GM21723 (cell line): ENCODE results near the gene RFTN1.

ENCODE experiments used
- ATAC-seq: cut with Tn5 transposase; IDR thresholded peaks from one replicate; pipeline ENCODE4 v1.9.1; 2021; ENCODE audit warnings: mild to moderate bottlenecking, moderate library complexity; ENCODE audit not compliant: unreplicated experiment

RFTN1 gene

GRCh38 chr3:16442730-16443129 lies 70.8 kb downstream of the RFTN1 start:
- no peak for ATAC-seq

GRCh38 chr3:16441371-16441875 lies 72.1 kb downstream of the RFTN1 start:
- no peak for ATAC-seq

DNA sequence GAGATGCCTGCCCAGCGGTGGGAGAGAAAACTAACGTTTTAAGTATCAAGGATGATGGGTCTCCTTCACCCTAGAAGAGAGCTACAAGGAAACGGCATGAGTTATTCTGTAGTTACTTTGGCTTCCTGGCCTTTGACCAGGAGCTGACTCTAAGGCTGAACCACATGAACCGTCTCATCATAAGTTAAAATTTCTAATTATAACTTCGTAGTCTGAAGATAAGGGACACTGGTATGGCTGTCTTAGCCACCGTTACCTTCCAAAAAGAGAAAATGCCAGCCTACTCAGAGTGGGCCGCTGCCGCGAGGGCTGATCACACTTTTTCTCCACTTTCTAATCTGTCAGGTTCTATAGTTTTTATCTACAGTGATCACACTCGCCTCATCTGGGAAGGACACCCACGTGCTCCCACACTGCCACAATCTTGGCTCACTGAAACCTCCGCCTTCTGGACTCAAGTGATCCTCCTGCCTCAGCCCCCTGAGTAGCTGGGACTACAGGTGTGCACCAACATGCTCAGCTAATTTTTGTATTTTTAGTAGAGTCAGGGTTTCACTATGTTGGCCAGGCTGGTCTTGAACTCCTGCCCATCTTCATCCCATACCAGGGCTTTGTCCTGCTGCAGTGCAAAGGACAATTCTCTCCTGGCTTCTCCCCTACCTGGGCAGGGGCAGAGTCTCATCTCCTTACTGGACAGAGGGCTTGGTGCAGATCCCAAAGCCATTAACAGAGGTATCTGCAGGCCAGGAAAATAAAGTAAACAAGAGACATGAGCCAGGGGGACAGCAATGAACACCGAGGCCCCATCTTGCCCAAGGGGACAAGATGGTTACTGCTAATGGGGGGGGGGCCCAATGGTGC lies 73.4 kb downstream of the RFTN1 start:
- no peak for ATAC-seq

DNA sequence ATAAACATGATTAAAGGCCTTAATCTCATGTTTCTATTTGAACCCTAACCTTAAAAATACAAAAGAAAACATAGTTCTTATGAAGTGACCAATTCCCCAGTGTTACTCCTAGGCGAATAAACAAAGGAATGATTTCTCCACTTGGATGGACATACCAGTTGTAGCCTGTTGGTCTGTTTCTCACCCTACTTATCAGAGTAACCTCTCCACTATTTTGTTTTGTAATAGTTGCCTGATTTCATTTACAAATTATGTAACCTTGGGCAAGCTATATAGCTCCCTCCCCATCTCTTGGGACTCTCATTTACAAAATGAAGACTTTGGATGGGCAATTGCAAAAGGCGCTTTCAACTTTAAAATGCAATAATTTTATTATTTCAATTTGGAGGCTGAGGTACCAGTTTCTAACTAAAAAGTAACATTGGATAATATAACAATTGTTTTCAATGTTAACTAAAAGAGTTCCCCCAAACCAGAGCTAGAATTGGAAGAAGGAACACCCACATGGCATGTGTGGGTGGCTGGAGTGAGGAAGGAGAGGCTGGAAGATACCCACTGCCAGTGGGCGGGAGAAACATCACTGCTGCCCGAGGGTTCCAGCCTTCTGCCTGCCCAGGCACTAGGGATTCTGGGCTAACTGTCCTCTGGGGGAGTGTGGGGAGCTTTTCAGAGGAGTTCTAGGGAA lies 74.2 kb downstream of the RFTN1 start:
- ATAC-seq = no peak

DNA sequence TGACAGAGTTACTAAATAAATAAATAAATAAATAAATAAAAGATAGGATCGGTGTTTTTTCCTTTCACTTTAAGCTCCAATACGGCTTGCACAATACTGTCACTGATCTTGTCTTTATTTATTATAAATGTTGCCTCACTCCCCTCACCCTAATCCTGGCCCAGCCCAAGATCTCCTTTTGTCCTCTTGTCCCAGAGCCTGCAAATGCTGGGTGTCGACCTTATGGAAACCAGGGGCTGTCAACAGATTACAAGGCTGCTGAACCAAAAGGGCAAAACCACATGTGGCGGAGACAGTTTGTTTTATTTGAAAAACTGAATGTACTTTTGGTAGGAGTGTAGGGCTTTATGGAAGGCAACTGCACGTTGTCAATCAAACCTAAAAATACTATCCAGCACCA lies 75.9 kb downstream of the RFTN1 start:
- ATAC-seq = no peak

GRCh38 chr3:16433701-16434151 lies 79.8 kb downstream of the RFTN1 start:
- ATAC-seq = peak; percentile 89

GRCh38 chr3:16432714-16433113 lies 80.8 kb downstream of the RFTN1 start:
- no peak for ATAC-seq

GRCh38 chr3:16430717-16431630 lies 82.5 kb downstream of the RFTN1 start:
- peak; percentile 55 for ATAC-seq

DNA sequence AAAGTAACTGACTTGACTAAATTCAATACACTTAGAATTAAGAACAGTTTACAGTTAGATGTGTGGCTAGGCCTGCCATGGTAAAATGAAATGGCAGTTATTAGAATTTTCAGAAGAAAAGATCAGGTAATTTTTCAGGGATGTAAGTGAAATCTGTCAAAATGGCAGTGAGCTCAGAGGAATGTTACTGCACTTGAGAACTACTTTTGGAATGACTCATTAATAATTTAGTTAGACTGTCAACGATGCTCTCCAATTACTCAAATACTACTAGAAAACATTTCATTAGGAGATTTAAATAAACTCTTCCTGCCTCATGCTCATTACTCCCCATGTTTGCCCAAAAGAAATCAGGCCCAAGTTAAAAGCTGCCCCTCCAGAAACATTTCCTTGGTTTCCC lies 84.4 kb downstream of the RFTN1 start:
- ATAC-seq = no peak

- ATAC-seq = no peak
Measured at GRCh38 chr3:16428612-16429011, 84.9 kb downstream of the RFTN1 start.

DNA sequence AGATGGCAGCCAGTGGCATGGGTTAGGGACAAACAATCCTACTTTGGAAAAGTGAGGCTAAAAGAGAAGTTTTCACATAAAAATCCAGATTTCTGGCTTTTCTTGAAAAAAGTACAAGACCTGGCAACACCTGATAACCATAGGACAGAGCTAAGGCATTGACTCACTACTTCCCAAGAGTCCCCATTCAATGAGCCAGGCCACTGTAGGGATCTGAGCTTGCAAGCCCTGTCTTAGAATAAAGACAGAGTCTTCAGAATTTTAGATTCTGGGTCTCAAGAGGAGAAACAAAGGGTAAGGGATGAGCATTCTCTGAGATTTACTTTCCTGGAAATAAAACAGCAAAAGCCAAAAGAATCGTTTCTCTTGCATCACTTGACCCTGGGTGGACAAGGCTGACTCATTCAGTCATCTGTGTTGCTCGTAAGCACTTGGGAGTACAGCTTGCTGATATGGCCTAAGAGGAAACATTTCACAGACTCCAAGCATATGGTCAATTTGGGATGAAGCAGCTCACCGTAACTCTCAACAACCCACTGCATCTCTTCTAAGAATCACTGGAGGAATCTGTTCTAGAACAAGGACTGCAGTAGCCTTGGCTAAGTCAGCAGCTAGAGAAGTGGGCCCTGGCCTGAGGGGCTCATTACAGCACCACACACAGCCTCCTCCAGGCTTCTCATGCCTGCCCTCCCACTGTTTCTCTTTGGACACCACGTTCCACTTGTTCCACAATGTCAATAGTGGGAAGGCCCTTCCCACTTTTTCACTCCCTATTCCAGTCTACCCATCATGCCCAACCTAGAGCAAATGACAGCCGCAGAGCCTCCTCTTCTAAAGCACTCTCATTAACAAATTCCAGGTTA lies 86.2 kb downstream of the RFTN1 start:
- ATAC-seq = no peak

- no peak for ATAC-seq
Measured at GRCh38 chr3:16426665-16427064, 86.8 kb downstream of the RFTN1 start.

DNA sequence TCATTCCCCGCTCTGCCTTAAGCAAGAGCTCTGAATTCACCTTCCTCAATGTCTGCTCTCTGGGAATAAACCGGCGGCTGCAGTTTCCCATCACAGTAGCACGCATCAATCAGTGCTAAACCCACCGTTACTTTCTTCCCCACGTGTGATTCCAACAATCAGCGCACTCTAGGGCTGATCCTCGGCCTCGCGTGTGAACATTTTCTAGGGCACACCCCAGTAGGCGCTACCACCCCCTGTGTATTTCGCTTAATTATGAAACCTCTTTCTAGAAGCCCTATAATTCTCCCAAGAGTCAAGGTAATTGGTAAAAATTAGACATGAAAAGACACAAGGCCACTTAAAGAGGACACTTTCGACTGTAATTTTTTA lies 87.5 kb downstream of the RFTN1 start:
- no peak for ATAC-seq

DNA sequence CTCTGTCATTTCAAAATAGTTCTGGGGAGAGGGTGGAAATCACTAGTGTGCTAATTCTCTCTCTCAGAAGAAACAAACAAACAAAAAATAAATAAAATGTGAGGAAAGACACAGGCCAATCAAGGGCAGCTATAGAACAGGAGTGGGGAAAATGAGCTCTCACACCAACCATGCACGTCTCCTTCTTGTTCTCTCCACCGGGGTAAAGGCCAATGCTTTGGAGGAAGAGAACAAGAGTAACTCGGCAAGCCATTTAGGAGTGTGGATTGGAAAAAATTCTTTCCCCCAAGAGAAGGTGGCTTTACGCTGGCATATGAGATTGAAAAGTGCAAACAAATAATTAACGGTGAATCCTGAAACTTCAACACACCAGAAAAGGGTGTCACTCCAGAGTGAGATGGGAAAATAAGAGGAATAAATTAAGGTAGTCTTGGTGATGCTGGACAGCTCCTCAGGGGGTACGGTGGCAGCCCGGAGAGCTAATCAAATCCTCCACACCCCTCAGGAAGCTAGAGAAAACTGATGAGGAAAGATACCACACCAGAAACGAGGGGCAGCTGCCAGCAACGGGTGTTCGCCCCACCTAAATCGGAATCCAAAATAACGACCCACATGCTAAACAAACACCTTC lies 88.0 kb downstream of the RFTN1 start:
- ATAC-seq = no peak

- peak; percentile 59 for ATAC-seq
Measured at GRCh38 chr3:16423947-16424673, 89.4 kb downstream of the RFTN1 start.

DNA sequence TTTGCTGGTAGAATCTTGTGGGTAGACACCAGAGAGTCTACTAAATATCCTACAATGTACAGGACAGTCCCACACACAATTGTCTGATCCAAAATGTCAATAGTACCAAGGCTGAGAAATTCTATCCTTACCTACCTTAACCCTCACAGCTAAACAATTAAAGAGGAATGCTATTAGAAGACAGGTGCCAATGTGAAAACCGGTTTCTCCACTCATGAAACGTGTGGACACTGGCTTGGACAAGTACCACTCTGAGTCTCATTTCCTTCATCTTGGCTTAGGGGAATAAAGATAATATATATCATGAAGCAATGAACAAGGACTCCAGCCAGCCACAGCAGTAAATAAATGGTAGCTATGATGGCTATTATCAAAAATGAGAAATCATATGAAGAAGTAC lies 90.2 kb downstream of the RFTN1 start:
- no peak for ATAC-seq

DNA sequence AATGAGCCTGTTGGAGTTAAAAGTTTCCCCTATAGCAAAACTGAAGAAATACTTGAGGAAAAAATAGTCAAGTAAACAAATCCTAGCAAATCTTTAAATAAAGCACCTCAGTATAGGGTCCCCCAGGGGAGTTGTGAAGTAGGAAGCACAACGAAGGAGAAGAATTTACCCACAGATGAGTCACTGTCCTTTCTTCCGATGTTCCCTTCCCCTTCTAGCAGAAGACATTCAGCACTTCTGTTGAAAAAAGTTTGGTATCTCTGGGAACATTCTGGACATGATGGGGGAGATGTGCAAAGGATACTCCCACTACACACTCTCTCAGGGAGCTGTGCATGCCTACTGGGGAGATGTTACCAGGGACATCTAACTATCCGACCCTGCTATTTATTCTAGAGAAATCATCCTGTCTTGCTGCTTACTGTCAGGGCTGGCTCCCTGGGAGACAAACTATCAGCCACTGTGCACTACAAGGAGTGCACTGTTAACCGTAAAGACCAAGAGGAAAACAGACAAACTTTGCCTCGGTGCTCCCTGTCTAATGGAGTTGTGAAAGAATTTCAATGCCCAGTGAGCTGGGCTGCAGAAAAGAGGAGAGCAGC lies 93.8 kb downstream of the RFTN1 start:
- no peak for ATAC-seq

DNA sequence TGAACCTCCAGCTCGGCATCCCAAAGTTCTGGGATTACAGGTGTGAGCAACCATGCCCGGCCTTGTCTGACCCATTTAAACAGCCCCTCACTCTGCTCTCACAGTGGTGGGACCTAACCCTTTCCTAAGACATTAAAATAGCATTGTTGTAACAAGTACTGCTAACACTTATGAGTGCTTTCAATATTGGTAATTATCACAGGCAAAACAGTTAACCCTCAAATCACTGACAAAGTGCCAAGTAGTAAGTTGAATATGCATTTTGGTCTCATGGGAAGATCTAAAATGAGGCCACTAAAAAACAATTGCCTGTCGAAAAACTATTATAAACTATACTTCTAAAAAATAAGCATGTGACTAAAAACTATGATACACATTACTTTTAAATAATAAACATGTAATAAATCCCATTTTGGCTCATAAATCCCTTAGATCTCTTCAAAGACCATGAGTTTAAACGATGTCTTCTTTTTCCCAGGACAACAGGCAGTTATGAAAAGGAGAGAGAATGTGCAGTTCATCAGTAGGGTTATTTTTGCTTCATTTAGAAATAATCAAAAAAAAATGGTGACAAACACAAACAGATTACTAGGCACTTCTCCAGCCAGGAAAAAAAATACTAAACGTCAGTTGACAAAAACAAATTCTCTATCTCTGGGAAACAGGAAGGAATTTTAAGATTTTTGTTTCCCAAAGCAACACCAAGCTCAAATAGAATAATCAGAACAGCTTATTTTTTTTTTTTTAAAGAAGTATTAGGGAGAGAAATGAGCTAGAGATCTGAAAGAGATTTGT lies 95.4 kb downstream of the RFTN1 start:
- no peak for ATAC-seq
